K562 (cell line): ENCODE data around the gene PLBD1. TPM values are rescaled to one million over a fixed set of nuclear protein-coding genes. Genes with fewer than 3 reads are reported as not detected.

Experiments
- ATAC-seq: fragments of 200-7000 bp; cut with Tn5 transposase; 3 replicates; pipeline ENCODE4 v1.9.1; 2020; ENCODE audit warnings: moderate library complexity
- BruUV-seq: library from RNA; stranded (reverse); fragments of 400-500 nt; replicated peaks from 2 replicates; lab custom pipeline; 2021; lab: Mats Ljungman, UMichigan
- CTCF ChIA-PET: fragments of 300-600 bp; formaldehyde crosslinking; extraction: SDS; loops from one replicate; lab custom pipeline; 2021; ENCODE audit warnings: low intra/inter-chr PET ratio; lab: Yijun Ruan, JAX
- POLR2A ChIA-PET: fragments of 300-600, 350-650 bp; sonication (Branson Sonifier 250); formaldehyde crosslinking; extraction: SDS; loops from one replicate; lab custom pipeline; 2021; ENCODE audit warnings: antibody characterized with exemption, inconsistent platforms; lab: Yijun Ruan, JAX
- DNase-seq, 4 experiments: peaks; one replicate each; pipeline versions ENCODE4 v3.0.0 to v3.0.0-alpha.2; 2011 to 2018; ENCODE audit warnings: low spot score in 3 of 4, mixed read lengths in 3 of 4; ENCODE audit errors: extremely low read depth in 1 of 4
- FAIRE-seq: peaks from 2 replicates; lab custom pipeline; 2011; peaks lifted over from hg19 to GRCh38; lab: Jason Lieb, UNC
- H2AFZ ChIP-seq: 2 replicates; pipeline ENCODE4 v1.6.0; 2011; ENCODE audit warnings: low read depth, low read length, control low read depth, inconsistent platforms
- H3K27ac ChIP-seq: fragments of 200-600 bp; 3 replicates; pipeline ENCODE4 v1.8.0; 2011; ENCODE audit warnings: low read depth, mild to moderate bottlenecking, control low read depth, inconsistent platforms, low read length, moderate library complexity, mixed read lengths; ENCODE audit errors: extremely low read depth
- H3K27me3 ChIP-seq, 2 experiments: fragments of 300-600 bp in 1 of 2; 2 replicates in 1 of 2; 3 replicates in 1 of 2; pipeline versions ENCODE4 v1.6.0 to v1.8.0; 2011; ENCODE audit warnings: inconsistent platforms in 2 of 2, low read length in 2 of 2, mild to moderate bottlenecking in 1 of 2, mixed read lengths in 1 of 2, moderate library complexity in 1 of 2; ENCODE audit not compliant: control insufficient read depth in 2 of 2, insufficient read depth in 2 of 2
- H3K36me3 ChIP-seq: fragments of 300-600 bp; 3 replicates; pipeline ENCODE4 v1.8.0; 2011; ENCODE audit warnings: mild to moderate bottlenecking, low read length, inconsistent platforms; ENCODE audit not compliant: control insufficient read depth, insufficient read depth
- H3K4me1 ChIP-seq, 2 experiments: fragments of 200-600 bp in 1 of 2; replicated peaks in 1 of 2; 2 replicates in 1 of 2; 3 replicates in 1 of 2; pipeline versions ENCODE4 v1.5.1 to v1.8.0; 2011; ENCODE audit warnings: inconsistent platforms in 2 of 2, low read length in 2 of 2, mild to moderate bottlenecking in 1 of 2, mixed read lengths in 1 of 2, moderate library complexity in 1 of 2; ENCODE audit not compliant: control insufficient read depth in 2 of 2, insufficient read depth in 2 of 2
- H3K4me2 ChIP-seq: 2 replicates; pipeline ENCODE4 v1.6.1; 2011; ENCODE audit warnings: low read length, control low read depth, inconsistent platforms, mixed read lengths; ENCODE audit not compliant: insufficient read depth
- H3K4me3 ChIP-seq: fragments of 200-600 bp; sonication (generic), shearing (Covaris generic); 2 replicates; pipeline ENCODE4 v1.5.1; 2016; ENCODE audit warnings: control low read depth, inconsistent platforms
- H3K79me2 ChIP-seq: fragments of 200-600 bp; 3 replicates; pipeline ENCODE4 v1.8.0; 2011; ENCODE audit warnings: low read length, inconsistent platforms; ENCODE audit not compliant: control insufficient read depth, insufficient read depth
- H3K9ac ChIP-seq, 2 experiments: 2 replicates each; pipeline versions ENCODE4 v1.6.0 to v1.6.1; 2011; ENCODE audit warnings: low read depth in 2 of 2, low read length in 2 of 2, control low read depth in 1 of 2, inconsistent platforms in 1 of 2, mild to moderate bottlenecking in 1 of 2, mixed read lengths in 1 of 2; ENCODE audit not compliant: insufficient read depth in 1 of 2
- H3K9me1 ChIP-seq: one replicate; pipeline ENCODE4 v1.6.0; 2011; ENCODE audit warnings: inconsistent platforms, mild to moderate bottlenecking, low read length, moderate library complexity; ENCODE audit not compliant: control insufficient read depth, insufficient read depth
- H3K9me3 ChIP-seq: replicated peaks from 2 replicates; pipeline ENCODE4 v1.5.1; 2011; ENCODE audit warnings: low read depth, low read length, inconsistent platforms; ENCODE audit not compliant: control insufficient read depth, insufficient read depth
- H4K20me1 ChIP-seq: replicated peaks from 2 replicates; pipeline ENCODE4 v1.6.1; 2011; ENCODE audit warnings: low read length, inconsistent platforms, mixed read lengths; ENCODE audit not compliant: control insufficient read depth, insufficient read depth
- ADNP ChIP-seq: fragments of 200-800 bp; sonication (Bioruptor generic); IDR thresholded peaks from 2 replicates; pipeline ENCODE4 v1.6.1; 2016; ENCODE audit warnings: missing genetic modification characterization, missing compliant biosample characterization
- CBFA2T3 ChIP-seq: fragments of 450-650 bp; IDR thresholded peaks from 2 replicates; pipeline ENCODE4 v1.6.1; 2017
- CHD1 ChIP-seq: fragments of 200-600 bp; sonication (generic); IDR thresholded peaks from one replicate; pipeline ENCODE4 v1.6.1; 2012; ENCODE audit warnings: mild to moderate bottlenecking, moderate library complexity, low read length, inconsistent platforms
- HDAC2 ChIP-seq: fragments of 450-650 bp; IDR thresholded peaks from 2 replicates; pipeline ENCODE4 v1.6.1; 2016; ENCODE audit warnings: mild to moderate bottlenecking
- NFE2 ChIP-seq: IDR thresholded peaks from 2 replicates; pipeline ENCODE4 v1.6.1; 2014; ENCODE audit warnings: antibody characterized with exemption, low read depth
- TRIM24 ChIP-seq, 2 experiments: fragments of 450-650 bp; IDR thresholded peaks; 2 replicates each; pipeline ENCODE4 v1.6.1; 2016
- WGBS: fragments of 100-300 bp; shearing (Covaris generic); methylation state at CpG from one replicate; pipeline ENCODE4 v1.1.6; 2016; ENCODE audit warnings: low coverage, mixed read lengths; ENCODE audit not compliant: insufficient coverage; ENCODE audit errors: missing lambda C conversion rate; 5-methylcytosine and 5-hydroxymethylcytosine counted together
- in situ Hi-C: fragments of 300-500 bp; cut with MboI; formaldehyde crosslinking; loops from 4 replicates; pipeline ENCODE4 v1.15.0; 2018; ENCODE audit warnings: inconsistent platforms, mixed read lengths
- intact Hi-C: fragments of 100-400 bp; cut with micrococcal nuclease; formaldehyde crosslinking; loops from 2 replicates; pipeline ENCODE4 v1.14.2; 2022
- polyA plus RNA-seq, 8 experiments: library from polyadenylated mRNA; depleted of rRNA in 4 of 8; stranded (reverse) in 5 of 8; unstranded in 3 of 8; fragments of >200 nt; fragmentation: Nextera tagmentation in 2 of 8; fragmentation: Illumina TruSeq in 1 of 8; extraction: Ambion mirVana in 2 of 8; extraction: Trizol in 1 of 8; gene quantifications; 2 replicates each; pipeline versions ENCODE4 v1.2.1 to v1.2.3, GENCODE V29; 2011 to 2014; ENCODE audit warnings: inconsistent platforms in 1 of 8, missing spikeins in 1 of 8
- total RNA-seq, 7 experiments: library from RNA; depleted of rRNA in 6 of 7; stranded (reverse); fragments of >200 nt in 6 of 7; fragmentation: Illumina TruSeq in 2 of 7; extraction: Trizol in 2 of 7; gene quantifications; 2 replicates each; pipeline versions ENCODE4 v1.2.1 to v1.2.3, GENCODE V29; 2011 to 2021; ENCODE audit warnings: low replicate concordance in 1 of 7
- TF ChIP-seq, protein P1 (sequence below): sonication (generic); formaldehyde crosslinking; IDR thresholded peaks from 2 replicates; pipeline ENCODE4 v1.8.0; 2023; ENCODE audit warnings: mild to moderate bottlenecking, missing genetic modification reagents
- TF ChIP-seq, protein P2 (sequence below): sonication (generic); formaldehyde crosslinking; IDR thresholded peaks from 2 replicates; pipeline ENCODE4 v1.8.1; 2023; ENCODE audit warnings: mild to moderate bottlenecking, missing genetic modification reagents, moderate library complexity
- TF ChIP-seq, protein P3 (sequence below): fragments of 450-650 bp; IDR thresholded peaks from 2 replicates; pipeline ENCODE4 v1.6.1; 2016; ENCODE audit warnings: low read depth, mild to moderate bottlenecking, moderate library complexity

PLBD1 gene
- total and polyA plus RNA-seq, 9 of the 15 experiments (the other 6 are each of a cell fraction or from before 2014, with no cell fraction given), result 7.1 to 37.0 (median 20.6) TPM

DNA sequence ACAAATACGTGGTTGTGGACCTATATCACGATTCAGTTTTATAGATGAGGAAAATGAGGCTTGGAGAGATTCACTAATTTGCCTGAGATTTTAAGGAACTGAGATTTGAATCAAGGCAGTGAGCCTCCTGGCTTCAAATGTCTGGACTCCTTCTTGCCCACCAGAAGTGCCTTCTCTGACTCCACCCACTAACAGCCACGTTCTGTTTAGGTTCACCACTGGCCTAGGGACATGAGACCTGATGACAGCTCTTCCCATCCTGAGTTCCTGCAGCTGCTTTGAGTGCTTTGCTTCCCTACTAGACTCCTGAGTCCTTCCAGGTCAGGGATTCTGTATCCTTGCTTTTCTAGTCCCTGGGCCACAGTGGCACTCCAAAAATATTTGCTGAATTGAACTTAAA, 57.1 kb downstream of the PLBD1 start (continued):
- TF ChIP-seq, protein P1, sequence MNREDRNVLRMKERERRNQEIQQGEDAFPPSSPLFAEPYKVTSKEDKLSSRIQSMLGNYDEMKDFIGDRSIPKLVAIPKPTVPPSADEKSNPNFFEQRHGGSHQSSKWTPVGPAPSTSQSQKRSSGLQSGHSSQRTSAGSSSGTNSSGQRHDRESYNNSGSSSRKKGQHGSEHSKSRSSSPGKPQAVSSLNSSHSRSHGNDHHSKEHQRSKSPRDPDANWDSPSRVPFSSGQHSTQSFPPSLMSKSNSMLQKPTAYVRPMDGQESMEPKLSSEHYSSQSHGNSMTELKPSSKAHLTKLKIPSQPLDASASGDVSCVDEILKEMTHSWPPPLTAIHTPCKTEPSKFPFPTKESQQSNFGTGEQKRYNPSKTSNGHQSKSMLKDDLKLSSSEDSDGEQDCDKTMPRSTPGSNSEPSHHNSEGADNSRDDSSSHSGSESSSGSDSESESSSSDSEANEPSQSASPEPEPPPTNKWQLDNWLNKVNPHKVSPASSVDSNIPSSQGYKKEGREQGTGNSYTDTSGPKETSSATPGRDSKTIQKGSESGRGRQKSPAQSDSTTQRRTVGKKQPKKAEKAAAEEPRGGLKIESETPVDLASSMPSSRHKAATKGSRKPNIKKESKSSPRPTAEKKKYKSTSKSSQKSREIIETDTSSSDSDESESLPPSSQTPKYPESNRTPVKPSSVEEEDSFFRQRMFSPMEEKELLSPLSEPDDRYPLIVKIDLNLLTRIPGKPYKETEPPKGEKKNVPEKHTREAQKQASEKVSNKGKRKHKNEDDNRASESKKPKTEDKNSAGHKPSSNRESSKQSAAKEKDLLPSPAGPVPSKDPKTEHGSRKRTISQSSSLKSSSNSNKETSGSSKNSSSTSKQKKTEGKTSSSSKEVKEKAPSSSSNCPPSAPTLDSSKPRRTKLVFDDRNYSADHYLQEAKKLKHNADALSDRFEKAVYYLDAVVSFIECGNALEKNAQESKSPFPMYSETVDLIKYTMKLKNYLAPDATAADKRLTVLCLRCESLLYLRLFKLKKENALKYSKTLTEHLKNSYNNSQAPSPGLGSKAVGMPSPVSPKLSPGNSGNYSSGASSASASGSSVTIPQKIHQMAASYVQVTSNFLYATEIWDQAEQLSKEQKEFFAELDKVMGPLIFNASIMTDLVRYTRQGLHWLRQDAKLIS (CRISPR knock-in tag), result no peak
- no peak for TF ChIP-seq TRIM24 (IDR thresholded peaks at IDR 0.05)

DNA sequence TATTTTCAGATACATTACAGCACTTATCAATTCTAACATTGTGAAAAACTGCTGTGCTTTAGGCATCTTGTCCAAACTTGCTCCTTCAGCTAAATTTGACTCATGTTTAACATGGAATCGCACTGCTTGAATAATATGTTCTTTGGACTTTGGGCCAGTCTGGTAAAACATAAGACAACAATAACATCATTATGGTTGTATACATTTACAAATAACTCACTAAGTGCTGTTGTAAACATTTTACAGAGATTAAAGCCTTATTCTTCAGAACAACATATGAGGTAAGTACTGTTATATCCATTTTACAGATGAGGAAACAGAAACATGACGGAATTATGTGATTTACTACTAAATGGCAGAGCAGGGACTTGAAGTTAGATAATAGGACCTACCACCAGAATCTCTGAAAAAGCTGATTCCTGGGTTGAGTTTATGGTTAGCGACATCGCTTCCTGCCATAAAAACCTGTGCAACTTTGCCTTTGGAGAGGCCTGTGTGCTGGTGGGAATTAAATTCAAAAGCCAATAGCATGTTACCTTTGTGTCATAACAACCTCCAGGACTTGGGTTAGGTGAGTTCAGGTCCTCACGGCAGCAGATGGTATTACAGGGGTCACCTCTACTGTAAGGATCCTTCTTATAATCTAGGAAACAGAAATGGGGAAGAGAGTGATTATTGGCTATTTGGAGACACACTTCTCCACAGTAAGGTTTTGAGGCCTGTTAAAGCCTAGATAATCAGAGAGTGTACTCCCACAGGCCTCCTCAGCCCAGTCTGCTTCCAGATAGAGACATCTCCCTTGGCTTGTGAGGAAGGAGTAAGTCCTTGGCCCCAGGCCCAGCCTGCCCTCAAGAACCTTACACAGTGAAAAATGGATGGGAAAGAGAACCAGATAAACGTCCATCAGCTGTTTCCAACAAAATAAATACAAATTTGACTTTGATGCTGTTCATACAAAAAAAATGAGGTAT, 61.8 kb downstream of the PLBD1 start:
- no peaks in the 10 kb centered on the region for H3K9me3 ChIP-seq
- in situ Hi-C loops, result no loop called here
- H3K36me3 ChIP-seq, result peaks cover 33% of the 10 kb centered on the region; the same call in 1 of the 3 replicates
- no peak overlapping the region for H3K9ac ChIP-seq
- BruUV-seq, result no TSS peak
- intact Hi-C loops, result no loop called here
- ChIA-PET POLR2A (no interaction called here), CTCF (no interaction called here)
- DNase-seq (peak in 1 of 4 experiments; percentile 21), FAIRE-seq (no peak), ATAC-seq (no peak)
- no peaks in the 10 kb centered on the region for H3K9me1 ChIP-seq
- no peaks in the 10 kb centered on the region; a peak in 1 of 5 replicates for H3K4me1 ChIP-seq
- H3K27me3 ChIP-seq, result no peaks in the 10 kb centered on the region
- H3K27ac ChIP-seq, result no peak overlapping the region
- H2AFZ ChIP-seq, result no peak overlapping the region
- H3K4me3 ChIP-seq, result no peak overlapping the region
- H4K20me1 ChIP-seq, result no peaks in the 10 kb centered on the region
- 78% methylated on average over 6 of the region's 6 CpGs for WGBS
- H3K79me2 ChIP-seq, result no peaks in the 10 kb centered on the region
- H3K4me2 ChIP-seq, result no peak overlapping the region
- TF ChIP-seq NFE2, result no peak
- TF ChIP-seq CBFA2T3, result peak; percentile 51
- TF ChIP-seq ADNP (tag), result no peak
- TF ChIP-seq, protein P2, sequence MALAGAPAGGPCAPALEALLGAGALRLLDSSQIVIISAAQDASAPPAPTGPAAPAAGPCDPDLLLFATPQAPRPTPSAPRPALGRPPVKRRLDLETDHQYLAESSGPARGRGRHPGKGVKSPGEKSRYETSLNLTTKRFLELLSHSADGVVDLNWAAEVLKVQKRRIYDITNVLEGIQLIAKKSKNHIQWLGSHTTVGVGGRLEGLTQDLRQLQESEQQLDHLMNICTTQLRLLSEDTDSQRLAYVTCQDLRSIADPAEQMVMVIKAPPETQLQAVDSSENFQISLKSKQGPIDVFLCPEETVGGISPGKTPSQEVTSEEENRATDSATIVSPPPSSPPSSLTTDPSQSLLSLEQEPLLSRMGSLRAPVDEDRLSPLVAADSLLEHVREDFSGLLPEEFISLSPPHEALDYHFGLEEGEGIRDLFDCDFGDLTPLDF, result no peak
- no peak for TF ChIP-seq CHD1
- TF ChIP-seq, protein P3, sequence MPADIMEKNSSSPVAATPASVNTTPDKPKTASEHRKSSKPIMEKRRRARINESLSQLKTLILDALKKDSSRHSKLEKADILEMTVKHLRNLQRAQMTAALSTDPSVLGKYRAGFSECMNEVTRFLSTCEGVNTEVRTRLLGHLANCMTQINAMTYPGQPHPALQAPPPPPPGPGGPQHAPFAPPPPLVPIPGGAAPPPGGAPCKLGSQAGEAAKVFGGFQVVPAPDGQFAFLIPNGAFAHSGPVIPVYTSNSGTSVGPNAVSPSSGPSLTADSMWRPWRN, result no peak
- no peak for TF ChIP-seq HDAC2
